ENCODE measurements around the gene CYP26B1.
"Not testable (repeated sequence)": the region's sequence is repeated elsewhere in the genome, so short reads cannot be mapped to it uniquely, and the experiment has no call there.

CYP26B1 gene

DNA sequence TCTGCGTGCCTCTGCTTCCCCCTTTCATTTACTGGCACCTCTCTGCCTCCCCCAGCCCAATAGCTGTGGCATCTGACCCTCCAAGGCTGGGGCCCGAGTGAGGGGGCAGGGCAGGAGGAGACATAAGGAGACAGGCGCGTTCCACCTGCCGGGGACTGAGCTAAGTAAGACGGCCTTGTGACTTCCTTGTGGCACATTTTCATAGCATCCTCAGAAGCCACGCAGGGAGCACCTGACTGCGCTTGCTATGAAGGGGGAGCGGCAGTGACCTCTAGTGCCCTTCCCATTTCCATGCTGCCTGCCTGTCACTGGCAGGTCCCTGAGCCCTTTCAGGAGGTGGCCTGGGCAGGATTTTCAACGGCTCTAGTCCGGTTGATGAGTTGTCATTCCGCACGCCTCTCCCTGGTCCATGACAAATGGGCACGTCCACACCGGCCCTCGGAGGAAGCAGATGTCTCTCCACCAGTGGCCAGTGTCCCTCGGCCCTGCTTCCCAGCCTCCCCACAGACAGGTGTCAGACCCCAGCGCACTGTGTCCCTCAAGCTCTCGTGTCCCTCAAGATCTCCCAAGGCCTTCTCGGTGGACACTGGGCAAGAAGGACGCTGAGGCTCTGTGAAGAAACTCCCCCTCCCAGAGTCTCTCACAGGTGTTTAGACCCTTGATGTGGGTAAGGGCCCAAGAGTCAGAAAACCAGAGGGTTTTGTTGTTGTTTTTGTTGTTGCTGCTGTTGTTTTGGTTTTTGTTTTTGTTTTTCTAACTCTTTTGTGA, 42.7 kb downstream of the CYP26B1 start:
- no peak for DNase-seq

DNA sequence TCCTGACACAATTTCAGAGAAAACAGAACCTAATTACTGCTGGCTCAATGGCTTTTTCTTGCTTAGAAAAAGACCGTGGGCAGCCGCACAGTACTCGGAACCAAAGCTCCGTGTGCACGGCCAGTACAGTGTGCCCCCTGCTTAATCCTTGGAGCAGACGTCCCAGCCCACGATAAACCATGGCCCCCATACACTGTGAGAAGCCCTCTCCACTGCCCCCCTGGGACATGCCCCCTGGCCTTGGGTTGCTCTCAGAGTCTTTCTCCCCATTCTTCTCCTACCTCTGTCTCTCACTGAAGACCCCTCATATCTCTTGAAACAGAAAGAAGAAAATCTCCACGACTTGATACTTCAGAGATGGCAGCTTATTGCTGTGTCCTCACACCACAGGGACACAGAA, 44.0 kb downstream of the CYP26B1 start:
- DNase-seq: no peak

DNA sequence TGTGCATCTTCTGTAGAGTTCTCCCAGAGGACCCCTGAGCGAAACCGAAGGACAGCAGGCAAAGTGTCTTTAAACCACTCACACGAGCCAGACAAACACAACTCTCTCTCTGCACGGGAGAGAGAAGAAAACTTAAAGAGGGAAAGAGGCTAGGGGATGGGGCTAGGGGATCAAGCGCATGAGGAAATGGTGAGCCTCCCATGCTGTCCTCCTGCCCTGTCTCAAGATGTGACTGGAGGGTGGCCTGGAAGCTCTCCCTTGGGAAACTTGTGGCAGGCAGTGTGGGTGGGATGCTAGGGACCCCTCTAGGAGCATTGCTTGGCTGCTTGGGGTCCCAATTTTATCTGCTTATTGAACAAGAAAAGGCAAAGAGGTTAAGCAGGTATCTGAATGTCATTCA, 44.5 kb downstream of the CYP26B1 start:
- DNase-seq: no peak

DNA sequence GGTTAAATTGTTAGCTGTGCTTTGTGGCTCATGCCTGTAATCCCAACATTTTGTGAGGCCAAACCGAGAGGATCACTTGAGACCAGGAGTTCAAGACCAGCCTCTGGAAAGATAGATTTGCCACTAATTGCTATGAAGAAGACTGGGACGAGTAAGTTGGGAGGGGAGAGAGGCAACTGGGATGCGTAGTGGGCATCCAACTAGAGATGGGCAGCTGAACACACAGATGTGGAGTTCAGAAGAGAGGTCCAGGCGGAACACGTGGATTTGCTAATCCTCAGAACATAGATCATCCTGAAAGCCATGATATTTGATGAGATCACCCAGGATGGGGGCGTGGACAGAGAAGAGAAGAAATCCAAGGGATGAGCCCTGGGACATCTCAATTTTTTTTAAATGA, 48.7 kb downstream of the CYP26B1 start:
- DNase-seq: no peak

DNA sequence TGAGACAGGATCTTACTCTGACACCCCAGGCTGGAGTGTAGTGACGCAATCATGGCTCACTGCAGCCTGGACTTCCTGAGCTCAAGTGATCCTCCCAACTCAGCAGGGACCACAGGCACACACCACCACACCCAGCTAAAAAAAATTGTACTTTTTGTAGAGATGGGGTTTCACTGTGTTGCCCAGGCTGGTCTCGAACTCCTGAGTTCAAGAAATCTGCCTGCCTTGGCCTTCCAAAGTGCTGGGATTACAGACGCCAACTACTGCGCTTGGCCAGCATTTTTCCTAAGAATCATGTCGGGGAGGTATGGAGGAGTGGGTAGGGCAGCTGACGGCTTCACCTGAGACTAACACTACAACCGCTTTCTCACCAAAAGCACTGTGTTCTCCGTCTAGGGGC, 50.4 kb downstream of the CYP26B1 start:
- no peak for DNase-seq

DNA sequence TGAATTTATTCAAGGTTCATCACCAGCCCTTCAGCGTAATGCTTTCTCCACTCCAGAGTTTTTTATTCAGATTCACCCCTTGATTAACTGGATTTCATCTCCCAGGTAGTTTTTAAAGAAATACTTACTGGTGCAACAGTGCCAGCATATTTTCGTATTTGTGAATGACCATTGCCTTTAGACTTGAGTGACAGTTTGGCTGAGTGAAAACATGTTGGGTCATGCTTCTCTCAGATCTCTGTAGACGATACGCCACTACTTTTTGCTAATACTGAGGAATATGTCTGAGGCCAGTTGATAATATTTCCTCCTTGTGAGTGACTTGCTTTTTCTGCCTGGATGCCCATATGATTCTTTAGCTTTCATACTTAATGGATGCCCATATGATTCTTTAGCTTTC, 51.5 kb downstream of the CYP26B1 start:
- DNase-seq: no peak

DNA sequence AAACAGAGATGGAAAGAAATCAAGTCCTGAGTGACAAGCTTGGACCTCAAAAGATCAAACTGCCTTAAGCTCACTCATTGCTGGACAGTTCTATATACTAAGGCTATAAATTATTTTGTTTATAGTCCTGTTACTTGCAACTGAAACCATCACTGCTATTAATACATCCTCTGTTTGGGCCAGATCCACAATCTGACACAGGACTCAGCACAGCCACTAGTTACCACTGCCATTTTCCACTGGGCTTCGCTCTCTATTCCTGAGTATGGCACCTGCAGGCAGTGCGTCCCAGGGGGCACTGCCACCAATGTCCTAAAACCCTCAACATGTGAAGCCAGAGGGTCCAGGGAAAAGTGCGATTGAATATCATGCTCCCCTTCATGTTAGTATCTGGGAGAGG, 52.3 kb downstream of the CYP26B1 start:
- DNase-seq: no peak

DNA sequence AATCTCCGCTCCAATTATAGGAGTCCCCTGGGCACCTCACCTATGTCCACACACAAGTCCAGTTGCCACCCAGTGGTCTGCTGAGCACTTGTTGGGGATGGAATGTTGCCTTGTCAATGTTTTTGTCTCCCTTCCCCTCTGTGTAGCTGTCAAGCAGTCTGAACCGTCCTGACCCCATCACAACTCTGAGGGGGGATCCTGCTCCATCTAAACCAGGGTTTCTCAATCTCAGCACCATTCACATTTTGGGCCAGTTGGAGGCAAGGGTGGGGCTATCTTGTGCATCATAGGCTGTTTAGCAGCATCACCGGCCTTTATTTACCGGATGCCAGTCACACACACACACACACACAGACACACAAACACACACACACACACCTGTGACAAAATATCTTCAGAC, 53.0 kb downstream of the CYP26B1 start:
- DNase-seq: no peak

DNA sequence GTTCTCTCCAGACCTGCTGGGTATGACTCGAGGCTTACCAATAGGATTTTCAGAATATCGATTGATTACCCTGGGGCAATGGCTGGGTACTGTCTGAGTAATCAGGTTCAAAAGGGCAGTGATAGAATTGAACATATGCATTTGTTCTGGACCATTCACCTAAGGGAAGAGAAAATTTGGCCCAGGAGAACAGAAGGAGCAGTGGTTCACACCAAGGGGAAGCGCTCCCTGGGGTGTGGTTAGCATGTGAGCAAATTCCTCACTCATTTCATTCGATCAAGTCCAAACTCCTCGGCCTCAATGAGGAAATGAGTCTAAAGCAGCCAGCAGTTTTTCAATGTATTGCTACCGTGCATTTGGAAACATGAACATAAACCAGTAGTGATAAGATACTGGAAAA, 55.6 kb downstream of the CYP26B1 start:
- DNase-seq: no peak

DNA sequence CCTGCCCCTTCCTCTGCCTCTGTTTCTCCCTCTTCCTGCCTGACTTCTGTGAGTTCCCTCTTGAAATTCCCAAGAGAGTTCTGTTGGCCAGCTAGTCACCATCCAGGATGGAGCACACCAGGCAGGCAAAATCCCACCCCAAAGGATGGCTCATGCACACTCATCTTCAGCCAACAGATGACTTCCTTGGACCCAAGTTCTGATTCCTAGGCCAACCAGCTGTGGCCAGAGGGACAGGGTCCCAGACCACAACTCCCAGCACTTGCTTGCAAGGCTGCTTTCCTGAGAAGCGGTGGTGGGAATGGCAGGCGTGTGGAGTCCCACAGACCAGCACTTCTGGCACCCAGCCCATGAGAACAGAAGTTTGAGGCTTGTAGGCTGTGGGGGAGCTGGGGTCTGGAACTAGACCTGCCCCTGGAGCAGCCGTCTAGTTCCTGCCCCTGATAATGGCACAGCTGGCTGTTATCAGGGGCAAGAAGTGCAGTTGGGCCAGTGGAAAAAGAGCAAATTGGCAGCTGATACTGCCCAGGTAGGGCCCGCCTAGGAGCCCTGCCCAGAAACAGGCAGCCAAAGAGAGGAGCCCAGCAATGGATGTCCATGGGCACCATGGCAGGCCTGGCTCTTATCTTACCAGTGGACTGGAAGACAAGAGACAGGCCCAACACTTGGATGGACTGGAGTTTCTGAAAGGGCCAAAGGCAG, 56.7 kb downstream of the CYP26B1 start:
- DNase-seq: no peak

DNA sequence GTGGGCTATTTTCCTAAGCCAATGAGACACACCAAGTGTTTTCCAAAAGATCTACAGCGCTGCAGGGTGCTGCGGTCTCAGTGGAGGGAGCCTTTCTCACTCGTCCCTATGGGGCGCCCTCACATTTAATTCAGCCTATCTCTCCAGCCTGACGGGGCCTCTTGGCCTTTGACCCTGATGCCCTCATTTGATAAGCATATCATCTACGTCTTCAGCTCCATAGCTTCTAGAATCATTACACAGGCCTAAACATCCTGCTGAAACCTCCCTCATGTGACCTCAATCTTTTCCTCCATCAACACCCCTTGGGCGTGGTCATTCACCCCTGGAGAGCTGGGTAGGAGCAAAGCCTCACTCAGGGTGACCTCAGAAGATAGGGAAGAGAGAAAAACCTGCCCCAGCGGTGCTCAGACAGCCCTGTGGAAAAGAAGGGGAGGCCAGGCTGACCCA, 57.4 kb downstream of the CYP26B1 start:
- DNase-seq: no peak

DNA sequence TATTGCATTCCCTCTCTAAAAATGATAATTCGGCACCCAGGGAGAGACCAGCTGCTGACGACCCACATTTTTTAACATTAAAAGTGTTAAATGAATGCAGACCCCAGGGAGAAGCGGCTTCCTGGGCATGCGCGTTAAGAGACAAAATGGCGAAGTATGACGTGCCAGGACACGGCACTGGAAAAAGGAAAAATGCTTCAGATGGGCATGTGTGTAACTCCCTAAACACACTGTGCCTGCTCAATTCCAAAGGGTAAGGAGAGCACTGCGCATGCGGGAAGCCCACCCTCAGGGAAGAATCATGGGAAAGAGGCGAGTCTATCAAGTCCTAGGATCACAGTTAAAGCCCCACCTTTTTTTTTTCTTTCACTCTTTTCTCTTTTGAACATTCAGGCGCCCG, 58.1 kb downstream of the CYP26B1 start:
- DNase-seq: no peak

DNA sequence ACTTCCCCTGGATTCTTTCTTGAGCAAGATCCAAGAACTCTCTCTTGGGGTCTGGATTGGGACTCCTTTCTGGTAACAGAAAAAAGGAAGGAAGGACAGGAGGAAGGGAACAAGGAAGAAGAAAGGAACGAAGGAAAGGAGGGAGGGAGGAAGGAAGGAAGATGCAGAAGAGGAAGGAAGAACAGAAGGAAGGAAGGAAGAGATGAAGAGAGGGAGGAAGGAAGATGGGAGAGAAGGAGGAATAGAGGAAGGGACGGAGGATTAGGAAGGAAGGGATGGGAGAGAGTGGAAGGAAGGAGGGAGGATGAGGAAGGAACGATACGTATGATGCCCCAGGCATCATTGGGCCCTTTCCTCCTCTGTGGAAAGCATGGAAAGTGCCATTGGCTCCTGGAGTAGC, 58.6 kb downstream of the CYP26B1 start:
- DNase-seq: no peak

DNA sequence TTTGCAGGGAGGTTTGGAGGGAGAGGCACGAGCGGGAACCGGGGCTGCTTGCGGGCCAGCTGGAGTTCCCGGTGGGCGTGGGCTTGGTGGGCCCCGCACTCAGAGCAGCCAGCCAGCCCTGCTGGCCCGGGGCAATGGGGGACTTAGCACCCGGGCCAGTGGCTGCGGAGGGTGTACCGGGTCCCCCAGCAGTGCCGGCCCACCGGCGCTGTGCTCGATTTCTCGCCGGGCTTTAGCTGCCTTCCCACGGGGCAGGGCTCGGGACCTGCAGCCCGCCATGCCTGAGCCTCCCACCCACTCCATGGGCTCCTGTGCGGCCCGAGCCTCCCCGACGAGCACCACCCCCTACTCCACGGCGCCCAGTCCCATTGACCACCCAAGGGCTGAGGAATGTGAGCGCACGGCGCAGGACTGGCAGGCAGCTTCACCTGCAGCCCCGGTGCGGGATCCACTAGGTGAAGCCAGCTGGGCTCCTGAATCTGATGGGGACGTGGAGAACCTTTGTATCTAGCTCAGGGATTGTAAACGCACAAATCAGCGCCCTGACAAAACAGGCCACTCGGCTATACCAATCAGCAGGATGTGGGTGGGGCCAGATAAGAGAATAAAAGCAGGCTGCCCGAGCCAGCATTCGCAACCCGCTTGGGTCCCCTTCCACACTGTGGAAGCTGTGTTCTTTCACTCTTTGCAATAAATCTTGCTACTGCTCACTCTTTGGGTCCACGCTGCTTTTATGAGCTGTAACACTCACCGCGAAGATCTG, 60.6 kb downstream of the CYP26B1 start:
- DNase-seq: not testable (repeated sequence)

DNA sequence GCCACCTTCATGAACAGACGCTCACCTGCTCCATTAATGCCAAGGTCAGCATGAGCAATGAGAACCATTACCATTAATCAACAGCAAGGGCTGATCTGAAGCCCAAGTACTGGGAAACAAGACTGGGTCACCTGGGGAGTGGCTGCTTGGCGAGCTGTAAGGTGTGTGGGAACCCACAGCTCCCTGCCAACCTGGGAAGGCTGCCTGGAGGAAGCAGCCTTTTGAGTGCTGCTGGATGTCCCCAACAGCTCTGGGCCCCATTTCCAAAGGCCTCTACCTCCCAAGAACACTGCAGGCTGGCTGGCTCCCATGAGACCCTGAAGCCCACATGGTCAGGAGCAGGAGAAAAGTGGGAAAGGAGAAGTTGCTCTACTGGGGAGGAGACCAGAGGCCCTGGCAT, 62.1 kb downstream of the CYP26B1 start:
- DNase-seq: no peak

DNA sequence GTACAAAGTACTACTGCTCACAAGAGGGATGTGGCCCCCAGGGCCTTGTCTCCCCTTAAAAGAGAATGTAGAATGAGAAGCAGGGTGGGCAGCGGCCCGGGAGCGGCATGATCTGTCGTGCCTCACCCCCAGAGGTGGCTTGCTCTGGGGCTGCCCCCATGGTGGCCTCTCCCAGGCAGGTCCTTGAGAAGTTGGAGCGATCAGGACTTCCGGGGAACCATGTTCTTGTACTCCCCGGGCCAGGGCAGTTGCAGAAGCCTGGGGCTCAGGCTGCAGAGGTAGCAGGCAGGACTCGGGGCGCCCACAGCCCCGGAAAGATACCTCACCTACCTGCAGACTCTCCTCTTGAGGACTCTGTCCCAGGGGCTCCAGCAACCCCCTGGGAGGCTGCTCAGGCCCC, 62.6 kb downstream of the CYP26B1 start:
- no peak for DNase-seq

DNA sequence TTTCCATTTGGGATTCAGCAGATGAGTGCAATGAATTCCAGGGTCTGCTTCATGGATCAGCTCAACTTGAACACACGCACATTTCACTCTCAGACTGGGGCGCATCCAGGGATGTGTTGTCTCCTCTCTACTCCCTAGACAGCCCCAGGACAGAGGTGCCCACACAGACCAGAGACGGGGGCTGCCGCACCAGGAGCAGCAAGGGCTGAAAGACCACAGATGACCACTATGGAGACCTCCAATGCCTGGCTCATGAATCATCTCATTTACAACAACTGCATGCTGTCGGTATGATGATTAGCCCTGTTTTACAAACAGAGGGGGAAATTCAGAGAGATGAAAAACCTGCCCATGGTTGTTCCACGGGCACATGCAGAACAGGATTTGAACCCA, 63.1 kb downstream of the CYP26B1 start:
- DNase-seq: no peak

DNA sequence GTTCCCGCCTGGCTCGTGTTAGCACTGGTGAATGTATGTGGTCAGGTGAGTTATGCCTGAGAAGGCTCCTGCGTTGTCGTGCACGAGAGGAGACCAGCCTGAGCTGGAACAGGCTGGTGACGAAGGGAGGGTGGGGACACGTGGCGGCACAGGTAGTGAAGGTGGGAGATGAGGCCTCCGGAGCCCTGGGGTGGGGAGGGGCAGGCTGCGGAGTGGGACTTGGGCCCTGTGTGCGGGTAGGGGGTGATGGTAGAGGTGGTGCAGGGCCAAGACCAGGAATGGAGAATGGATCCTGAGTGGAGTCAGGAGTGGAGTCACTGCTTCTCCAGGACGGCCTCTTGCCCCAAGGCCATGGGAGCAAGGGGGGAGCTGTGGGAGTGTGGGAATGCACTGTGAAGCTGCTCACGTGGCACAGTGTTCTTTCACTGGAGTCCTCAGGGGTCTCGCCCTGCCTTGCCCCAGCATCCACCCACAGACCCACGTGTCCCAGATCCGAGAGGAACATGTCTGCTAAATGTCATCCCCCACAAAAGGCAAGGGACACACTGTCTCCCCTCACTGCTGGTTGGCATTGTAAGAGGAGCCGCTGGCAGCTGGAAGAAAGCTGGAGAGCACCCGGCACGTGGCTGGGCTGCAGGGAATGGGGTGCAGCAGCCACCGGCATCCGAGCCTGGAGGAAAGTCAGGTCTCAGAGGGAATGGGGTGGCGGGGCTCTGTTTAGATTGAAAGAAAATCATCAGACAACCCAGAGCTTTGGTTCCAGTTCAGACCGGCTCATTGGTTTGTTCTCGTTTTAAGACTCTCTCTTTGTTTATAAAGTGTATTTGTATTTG, 63.7 kb downstream of the CYP26B1 start:
- DNase-seq: no peak

DNA sequence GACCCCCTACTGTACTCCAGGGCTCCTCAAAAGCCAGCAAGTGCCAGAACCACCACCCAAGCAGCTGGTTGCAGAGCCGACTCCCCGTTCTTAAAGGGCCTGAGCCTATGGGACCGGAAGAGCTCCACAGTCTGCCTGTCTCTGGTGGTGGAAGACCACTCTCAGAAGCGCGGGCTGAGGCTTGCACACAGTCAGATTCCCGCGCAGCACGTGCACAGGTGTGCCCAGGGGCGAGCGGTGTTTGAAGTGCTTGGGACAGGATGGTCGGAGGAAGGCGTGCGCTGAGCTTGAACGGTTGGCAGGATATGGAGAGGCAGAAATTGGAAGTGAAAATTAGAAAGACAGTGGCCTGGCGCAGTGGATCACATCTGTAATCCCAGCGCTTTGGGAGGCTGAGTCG, 64.8 kb downstream of the CYP26B1 start:
- no peak for DNase-seq

DNA sequence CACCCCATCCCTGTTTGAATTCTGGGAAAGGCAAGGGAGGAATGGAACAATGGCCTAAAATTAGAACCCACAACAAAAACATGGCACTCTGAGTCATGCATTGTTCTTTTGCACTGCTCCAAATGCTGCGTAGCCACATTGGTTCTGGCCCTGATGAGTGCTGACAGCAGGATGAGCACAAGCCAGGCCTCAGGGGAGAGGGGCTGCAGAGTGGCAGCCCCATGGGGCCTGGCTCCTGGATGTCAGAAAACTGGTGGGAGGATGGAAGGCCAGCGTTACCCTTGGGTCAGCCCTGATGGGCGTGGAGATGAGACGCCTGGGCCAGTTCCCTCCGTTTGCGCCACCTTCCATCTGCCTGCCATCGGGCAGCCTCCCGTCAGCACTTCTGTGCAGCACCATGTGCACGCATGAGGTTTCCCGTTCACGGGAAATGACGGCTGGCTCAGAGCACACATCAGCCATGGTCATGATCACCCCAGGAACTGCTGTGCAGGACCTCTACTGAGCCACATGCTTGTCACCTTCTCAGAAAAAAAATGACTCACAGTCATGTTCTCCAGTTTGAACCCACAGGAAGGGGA, 65.6 kb downstream of the CYP26B1 start:
- no peak for DNase-seq

DNA sequence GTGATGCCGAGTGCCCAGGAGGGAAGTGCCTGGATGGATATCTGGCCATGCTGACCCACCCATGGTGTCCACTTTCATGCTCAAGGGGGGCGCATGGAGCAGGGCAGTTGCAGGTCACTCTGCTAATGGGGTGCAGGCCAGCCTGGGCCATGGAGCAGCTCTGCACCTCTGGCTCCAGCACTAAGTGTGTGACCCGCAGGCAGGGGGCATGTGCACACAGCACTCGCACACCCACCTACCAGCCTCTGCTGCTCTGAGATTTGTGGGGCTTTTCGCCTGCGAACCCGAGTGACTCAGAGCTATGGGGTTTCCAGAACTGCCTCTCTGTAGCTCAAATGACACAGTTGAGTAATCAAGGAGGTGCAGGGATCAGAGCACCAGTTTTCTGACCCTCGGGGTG, 66.2 kb downstream of the CYP26B1 start:
- DNase-seq: no peak

DNA sequence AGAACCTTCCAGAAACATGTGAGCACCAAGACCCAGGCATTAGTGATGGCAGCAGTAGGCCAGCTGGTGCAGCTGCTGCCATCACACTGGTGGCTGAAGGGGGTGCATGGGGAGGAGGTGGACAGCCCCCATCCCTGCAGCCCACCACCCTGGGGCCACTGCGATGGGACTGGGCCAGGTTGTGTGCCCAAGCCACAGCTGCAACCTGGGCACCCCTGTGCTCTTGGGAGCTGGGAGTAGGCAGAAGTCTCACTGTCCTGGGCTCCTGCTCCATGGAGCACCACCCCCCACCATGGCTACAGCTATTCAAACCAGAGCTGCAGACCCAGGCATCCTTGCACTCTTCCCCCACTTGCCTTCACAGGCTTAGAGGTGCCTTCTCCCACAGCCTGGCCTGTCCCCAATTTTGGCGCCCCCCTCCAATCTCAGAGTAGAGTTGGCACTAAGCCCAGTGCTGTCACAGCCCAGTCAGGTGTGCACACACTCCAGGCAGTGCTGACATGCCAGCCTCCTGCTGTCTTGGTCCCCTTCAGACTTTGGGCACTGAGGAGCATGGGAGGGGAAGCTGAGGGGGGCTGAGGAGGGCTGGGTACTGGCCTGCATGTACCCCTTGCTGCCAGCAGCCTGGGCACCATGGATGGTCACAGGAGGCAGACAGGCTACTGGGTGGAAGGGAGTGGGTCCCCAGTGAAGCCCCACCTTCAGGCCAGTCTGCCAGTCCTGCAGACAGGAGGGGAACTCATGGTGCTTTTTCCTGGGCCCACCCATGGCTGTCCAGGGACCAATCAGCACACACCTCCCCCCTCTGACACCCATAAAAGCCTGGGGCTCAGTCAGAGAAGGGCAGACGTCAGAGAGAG, 67.1 kb downstream of the CYP26B1 start:
- no peak for DNase-seq

All from stimulated activated CD4-positive, alpha-beta T cell treated with anti-CD3 and anti-CD28 coated beads, Interleukin-2, amount 100 ng/mL, for 48 hours (primary cell).